HEK293T (cell line): ENCODE data around the gene UTY.

ENCODE experiments used
- ARNT ChIP-seq: fragments of 450-650 bp; IDR thresholded peaks from 2 replicates; pipeline ENCODE4 v1.6.1; 2017; ENCODE audit warnings: mild to moderate bottlenecking
- BHLHE40 ChIP-seq: fragments of 450-650 bp; IDR thresholded peaks from 2 replicates; pipeline ENCODE4 v1.6.1; 2016; ENCODE audit warnings: mild to moderate bottlenecking, moderate library complexity, borderline replicate concordance
- CTBP1 ChIP-seq: fragments of 450-650 bp; IDR thresholded peaks from 2 replicates; pipeline ENCODE4 v1.6.1; 2016; ENCODE audit warnings: borderline replicate concordance
- ELF4 ChIP-seq: fragments of 450-650 bp; IDR thresholded peaks from 2 replicates; pipeline ENCODE4 v1.6.1; 2017; ENCODE audit warnings: antibody characterized with exemption
- FOXA1 ChIP-seq: fragments of 450-650 bp; IDR thresholded peaks from 2 replicates; pipeline ENCODE4 v1.6.1; 2016; ENCODE audit warnings: mild to moderate bottlenecking
- FOXK2 ChIP-seq: fragments of 450-650 bp; IDR thresholded peaks from 2 replicates; pipeline ENCODE4 v1.6.1; 2016; ENCODE audit warnings: mild to moderate bottlenecking
- FOXM1 ChIP-seq: fragments of 450-650 bp; IDR thresholded peaks from 2 replicates; pipeline ENCODE4 v1.6.1; 2017; ENCODE audit warnings: mild to moderate bottlenecking, borderline replicate concordance
- HDGF ChIP-seq: fragments of 450-650 bp; IDR thresholded peaks from 2 replicates; pipeline ENCODE4 v1.6.1; 2017; ENCODE audit warnings: antibody characterized with exemption, borderline replicate concordance
- LEF1 ChIP-seq: fragments of 450-650 bp; IDR thresholded peaks from 2 replicates; pipeline ENCODE4 v1.6.1; 2017; ENCODE audit warnings: mild to moderate bottlenecking, borderline replicate concordance
- PKNOX1 ChIP-seq: fragments of 450-650 bp; IDR thresholded peaks from 2 replicates; pipeline ENCODE4 v1.6.1; 2016
- SP1 ChIP-seq: fragments of 450-650 bp; IDR thresholded peaks from 2 replicates; pipeline ENCODE4 v1.6.1; 2017
- TARDBP ChIP-seq: fragments of 450-650 bp; IDR thresholded peaks from 2 replicates; pipeline ENCODE4 v1.6.1; 2016
- ZNF384 ChIP-seq: fragments of 450-650 bp; IDR thresholded peaks from 2 replicates; pipeline ENCODE4 v1.6.1; 2016

GRCh38 chrY:13347106-13347505 lies 132.7 kb downstream of the UTY start:
- TF ChIP-seq FOXM1 (no peak), SP1 (no peak), LEF1 (no peak), ELF4 (no peak), ZNF384 (no peak), FOXA1 (no peak), TARDBP (no peak), HDGF (no peak), ARNT (no peak), BHLHE40 (no peak), PKNOX1 (no peak), FOXK2 (no peak), CTBP1 (no peak)
